ENCODE results near the gene OAT.

GRCh38 chr10:124409696-124410095 is 9.0 kb downstream of the OAT start:
- TF ChIP-seq CTCF (IDR thresholded peaks at IDR 0.05) (no peak), POLR2A (IDR thresholded peaks at IDR 0.05) (no peak)

All from testis (tissue), 2 donors.